Fibroblast of pulmonary artery (primary cell): Measurements from ENCODE around the gene ICAM1.
"Not testable (repeated sequence)": the region's sequence is repeated elsewhere in the genome, so short reads cannot be mapped to it uniquely, and the experiment has no call there.

Experiments used
- DNase-seq: peaks from one replicate; pipeline ENCODE4 v3.0.0-alpha.2; 2010; ENCODE audit warnings: low read depth
- H3K4me3 ChIP-seq: replicated peaks from 2 replicates; pipeline ENCODE4 v1.5.1; 2011; ENCODE audit warnings: low read depth, mild to moderate bottlenecking, control low read depth, low read length, moderate library complexity
- TF ChIP-seq, protein P1 (sequence below): IDR thresholded peaks from 2 replicates; pipeline ENCODE4 v1.5.1; 2011; ENCODE audit warnings: mild to moderate bottlenecking, control low read depth, low read length, inconsistent platforms; ENCODE audit errors: missing control alignments

The ICAM1 gene

DNA sequence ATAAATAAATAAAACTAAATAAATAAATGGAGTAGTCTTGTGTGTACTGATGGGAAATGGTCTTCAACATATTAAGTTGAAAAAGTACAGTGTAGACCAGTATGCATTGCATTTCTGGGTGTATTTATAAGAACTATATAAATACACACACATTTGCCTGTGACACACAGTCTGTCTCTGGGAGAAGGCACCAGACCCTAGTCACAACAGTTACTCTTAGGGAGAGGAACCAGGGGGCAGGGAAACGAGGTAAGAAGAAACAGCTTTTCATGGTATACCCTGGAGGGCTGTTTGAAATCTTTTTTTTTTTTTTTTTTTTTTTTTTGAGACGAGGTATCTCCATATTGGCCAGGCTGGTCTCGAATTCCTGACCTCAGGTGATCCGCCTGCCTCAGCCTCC, 37.0 kb upstream of the ICAM1 start:
- TF ChIP-seq, protein P1, sequence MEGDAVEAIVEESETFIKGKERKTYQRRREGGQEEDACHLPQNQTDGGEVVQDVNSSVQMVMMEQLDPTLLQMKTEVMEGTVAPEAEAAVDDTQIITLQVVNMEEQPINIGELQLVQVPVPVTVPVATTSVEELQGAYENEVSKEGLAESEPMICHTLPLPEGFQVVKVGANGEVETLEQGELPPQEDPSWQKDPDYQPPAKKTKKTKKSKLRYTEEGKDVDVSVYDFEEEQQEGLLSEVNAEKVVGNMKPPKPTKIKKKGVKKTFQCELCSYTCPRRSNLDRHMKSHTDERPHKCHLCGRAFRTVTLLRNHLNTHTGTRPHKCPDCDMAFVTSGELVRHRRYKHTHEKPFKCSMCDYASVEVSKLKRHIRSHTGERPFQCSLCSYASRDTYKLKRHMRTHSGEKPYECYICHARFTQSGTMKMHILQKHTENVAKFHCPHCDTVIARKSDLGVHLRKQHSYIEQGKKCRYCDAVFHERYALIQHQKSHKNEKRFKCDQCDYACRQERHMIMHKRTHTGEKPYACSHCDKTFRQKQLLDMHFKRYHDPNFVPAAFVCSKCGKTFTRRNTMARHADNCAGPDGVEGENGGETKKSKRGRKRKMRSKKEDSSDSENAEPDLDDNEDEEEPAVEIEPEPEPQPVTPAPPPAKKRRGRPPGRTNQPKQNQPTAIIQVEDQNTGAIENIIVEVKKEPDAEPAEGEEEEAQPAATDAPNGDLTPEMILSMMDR: no peak
- H3K4me3 ChIP-seq: no peak overlapping the region
- no peak for DNase-seq

DNA sequence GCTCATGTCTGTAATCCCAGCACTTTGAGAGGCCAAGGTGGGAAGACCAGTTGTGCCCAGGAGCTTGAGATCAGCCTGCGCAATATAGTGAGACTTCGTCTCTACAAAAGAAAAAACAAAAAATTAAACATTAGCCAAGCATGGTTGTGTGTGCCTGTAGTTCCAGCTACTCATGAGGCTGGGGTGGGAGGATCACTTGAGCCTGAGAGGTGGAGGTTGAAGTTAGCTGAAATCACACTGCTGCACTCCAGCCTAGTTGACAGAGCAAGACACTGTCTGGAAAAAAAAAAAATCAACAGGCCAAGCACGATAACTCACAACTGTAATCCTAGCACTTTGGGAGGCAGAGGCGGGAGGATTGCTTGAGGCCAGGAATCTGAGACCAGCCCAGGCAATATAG, 35.9 kb upstream of the ICAM1 start:
- TF ChIP-seq, protein P1: no peak
- H3K4me3 ChIP-seq: no peak overlapping the region
- DNase-seq: no peak

DNA sequence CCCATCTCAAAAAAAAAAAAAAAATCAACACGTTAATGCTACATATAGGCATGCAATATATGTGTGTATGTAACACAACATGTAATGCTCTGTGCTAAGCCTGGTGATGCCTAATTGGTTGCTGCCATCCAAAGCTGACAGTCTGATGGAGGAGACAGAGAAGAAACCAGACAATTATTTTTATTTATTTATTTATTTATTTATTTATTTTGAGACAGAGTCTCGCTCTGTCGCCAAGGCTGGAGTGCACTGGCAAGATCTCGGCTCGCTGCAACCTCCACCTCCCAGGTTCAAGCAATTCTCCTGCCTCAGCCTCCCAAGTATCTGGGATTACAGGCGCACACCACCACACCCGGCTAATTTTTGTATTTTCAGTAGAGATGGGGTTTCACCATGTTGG, 35.5 kb upstream of the ICAM1 start:
- not testable (repeated sequence) for DNase-seq, H3K4me3 ChIP-seq

DNA sequence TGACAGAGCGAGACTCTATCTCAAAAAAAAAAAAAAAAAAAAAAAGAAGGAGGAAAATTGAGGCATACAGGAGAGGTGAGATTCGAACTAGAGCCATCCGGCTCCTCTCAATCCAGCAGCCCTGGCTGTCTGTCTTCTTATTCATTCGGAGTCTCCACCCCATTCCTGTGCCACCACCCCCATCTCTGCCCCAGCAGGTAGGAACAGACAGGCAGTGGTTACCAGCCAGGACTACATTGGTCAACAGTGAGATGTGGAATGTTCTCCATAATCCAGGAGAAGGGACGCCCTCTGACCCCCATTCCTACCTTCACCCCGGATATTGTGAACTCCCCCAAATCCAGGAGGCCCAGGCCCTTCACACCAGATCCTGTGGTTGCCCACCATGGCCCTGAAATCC, 33.2 kb upstream of the ICAM1 start:
- no peak overlapping the region for H3K4me3 ChIP-seq
- DNase-seq: no peak
- TF ChIP-seq, protein P1: no peak

DNA sequence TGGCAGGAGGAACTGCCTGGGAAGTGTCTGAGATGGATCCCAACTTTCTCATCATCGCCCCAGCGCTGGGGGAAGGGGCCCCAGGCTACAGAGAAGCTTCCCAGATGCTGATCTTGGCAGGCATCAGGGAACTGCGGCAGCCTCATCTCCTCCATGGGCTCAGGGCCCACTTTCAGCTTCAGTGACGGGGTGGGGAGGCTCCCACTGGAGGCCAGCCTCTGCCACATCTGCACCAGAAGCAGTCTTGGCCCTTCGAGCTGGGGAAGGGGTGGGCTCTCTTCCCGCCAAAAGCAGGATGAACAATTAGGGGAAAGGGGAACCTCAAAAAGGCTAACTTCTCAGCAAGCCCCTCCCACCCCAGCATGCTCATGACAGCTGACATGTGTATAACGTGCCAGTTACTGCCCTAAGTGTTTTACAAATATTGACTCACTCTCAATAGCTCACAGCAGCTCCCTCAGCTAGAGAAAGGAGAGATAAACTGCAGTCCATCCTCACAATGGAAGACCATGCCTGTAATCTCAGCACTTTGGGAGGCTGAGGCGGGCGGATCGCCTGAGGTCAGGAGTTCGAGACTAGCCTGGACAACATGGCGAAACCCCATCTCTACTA, 32.6 kb upstream of the ICAM1 start:
- TF ChIP-seq, protein P1: no peak
- DNase-seq: peak; percentile 96
- no peak overlapping the region for H3K4me3 ChIP-seq

DNA sequence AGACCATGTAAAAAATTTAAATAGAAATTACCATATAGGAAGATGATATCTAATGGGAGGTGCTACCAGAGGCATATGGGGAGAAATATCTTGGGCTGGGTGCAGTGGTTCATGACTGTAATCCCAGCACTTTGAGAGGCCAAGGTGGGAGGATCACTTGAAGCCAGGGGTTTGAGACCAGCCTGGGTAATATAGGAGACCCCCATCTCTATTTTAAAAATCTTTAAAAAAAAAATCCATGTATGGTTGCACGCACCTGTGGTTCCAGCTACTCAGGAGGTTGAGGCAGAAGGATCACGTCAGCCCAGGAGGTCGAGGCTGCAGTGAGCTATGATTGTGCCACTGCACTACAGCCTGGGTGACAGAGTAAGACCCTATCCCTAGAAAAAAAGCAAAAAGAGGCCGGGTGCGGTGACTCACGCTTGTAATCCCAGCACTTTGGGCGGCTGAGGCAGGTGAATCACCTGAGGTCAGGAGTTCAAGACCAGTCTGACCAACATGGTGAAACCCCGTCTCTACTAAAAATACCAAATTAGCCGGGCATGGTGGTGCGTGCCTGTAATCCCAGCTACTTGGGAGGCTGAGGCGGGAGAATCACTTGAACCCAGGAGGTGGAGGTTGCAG, 29.0 kb upstream of the ICAM1 start:
- H3K4me3 ChIP-seq, DNase-seq: not testable (repeated sequence)

DNA sequence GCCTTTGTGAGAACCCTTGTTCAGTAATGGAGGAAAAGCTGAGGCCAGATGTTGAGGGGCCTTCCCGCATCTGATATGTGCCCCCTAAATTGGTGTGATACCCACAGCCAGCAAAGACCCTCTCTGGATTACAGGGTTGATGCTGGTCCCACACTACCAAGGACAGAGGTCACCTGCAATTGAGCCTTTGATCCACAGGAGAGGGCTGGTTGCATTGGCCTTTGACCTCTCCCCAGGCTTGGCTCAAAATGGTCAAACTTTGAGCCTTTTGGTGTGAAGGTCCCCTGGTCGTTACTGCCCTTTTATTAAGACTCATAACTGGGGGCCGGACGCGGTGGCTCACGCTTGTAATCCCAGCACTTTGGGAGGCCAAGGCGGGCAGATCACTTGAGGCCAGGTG, 27.3 kb upstream of the ICAM1 start:
- no peak overlapping the region for H3K4me3 ChIP-seq
- TF ChIP-seq, protein P1: no peak
- no peak for DNase-seq

DNA sequence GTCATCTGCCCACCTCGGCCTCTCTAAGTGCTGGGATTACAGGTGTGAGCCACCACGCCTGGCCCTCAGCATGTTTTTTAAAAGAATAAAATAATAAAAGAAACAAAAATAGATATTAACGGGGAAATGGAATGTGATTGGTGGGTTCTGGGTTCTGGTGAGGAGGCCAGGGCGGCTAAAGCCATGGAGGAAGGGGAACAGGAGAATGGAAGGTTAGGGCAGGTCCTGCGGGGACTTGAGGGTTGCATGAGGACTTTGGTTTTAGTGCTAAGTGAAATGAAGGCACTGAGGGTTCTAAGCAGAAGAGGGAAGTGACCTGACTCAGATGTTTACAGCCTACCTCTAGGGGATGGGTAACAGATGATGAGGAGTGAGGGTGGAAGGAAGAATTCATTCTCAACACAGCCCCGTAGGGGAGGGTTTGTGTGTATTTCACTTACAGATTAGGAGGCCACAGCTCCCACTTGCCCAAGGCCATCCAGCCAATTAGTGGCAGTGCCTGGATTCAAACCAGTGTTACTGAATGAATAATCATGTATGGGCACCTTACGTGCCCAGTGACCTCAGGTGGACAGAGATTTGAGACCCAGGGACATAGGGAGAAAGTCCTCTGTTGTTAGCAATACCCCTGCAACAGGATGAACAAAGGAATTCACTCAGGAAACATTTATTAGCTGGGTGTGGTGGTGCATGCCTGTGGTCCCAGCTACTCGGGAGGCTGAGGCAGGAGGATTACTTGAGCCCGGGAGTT, 25.6 kb upstream of the ICAM1 start:
- TF ChIP-seq, protein P1: no peak
- H3K4me3 ChIP-seq: no peak overlapping the region
- no peak for DNase-seq
